Memory B cell (primary cell): ENCODE data around the gene SLC25A6.
A peak's percentile ranks its signal among the peaks of the same experiment; 100 is the strongest.

Experiments used
- ATAC-seq: fragments of 150-1000 bp; cut with Tn5 transposase; 2 replicates; pipeline ENCODE4 v1.10.0; 2021; ENCODE audit warnings: low read depth, mild to moderate bottlenecking, moderate library complexity
- DNase-seq, 2 donors: peaks; one replicate each; pipeline ENCODE4 v3.0.0; 2022; ENCODE audit warnings: low spot score in 2 of 2
- H3K27ac Mint-ChIP-seq: one replicate; pipeline ENCODE4 v1.8.0; 2022; ENCODE audit warnings: mild to moderate bottlenecking, moderate library complexity, mixed read lengths
- H3K27me3 Mint-ChIP-seq: one replicate; pipeline ENCODE4 v1.8.0; 2022; ENCODE audit warnings: mixed read lengths
- H3K36me3 Mint-ChIP-seq: one replicate; pipeline ENCODE4 v1.8.0; 2022; ENCODE audit warnings: mild to moderate bottlenecking, mixed read lengths
- H3K4me1 Mint-ChIP-seq: one replicate; pipeline ENCODE4 v1.8.0; 2022; ENCODE audit warnings: mixed read lengths
- H3K4me3 Mint-ChIP-seq: one replicate; pipeline ENCODE4 v1.8.0; 2022; ENCODE audit warnings: mild to moderate bottlenecking, moderate library complexity, mixed read lengths
- H3K9me3 Mint-ChIP-seq: one replicate; pipeline ENCODE4 v1.8.0; 2022; ENCODE audit warnings: mixed read lengths

Gene SLC25A6

DNA sequence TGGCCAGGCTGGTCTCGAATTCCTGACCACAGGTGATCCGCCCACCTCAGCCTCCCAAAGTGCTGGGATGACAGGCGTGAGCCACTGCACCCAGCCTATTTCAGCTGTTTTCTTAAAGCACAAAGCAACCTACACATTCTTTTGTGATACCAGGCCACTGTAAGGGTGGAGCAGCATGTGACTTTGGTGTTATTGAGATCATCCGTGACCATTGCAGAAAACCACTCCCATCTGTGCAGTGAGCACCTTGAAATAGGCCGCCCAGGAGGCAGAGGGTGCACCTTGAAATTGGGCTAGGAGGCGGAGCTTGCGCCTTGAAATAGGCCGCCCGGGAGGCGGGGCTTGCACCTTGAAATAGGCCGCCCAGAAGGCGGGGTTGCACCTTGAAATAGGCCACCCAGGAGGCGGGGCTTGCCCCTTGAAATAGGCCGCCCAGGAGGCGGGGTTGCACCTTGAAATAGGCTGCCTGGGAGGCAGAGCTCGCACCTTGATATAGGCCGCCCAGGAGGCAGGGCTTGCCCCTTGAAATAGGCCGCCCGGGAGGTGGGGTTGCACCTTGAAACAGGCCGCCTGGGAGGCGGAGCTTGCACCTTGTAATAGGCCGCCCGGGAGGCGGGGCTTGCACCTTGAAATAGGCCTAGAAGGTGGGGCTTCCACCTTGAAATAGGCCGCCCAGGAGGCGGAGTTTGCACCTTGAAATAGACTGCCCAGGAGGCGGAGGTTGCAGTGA lies 9.0 kb upstream of the SLC25A6 start:
- H3K4me3 Mint-ChIP-seq, result no peak overlapping the region

DNA sequence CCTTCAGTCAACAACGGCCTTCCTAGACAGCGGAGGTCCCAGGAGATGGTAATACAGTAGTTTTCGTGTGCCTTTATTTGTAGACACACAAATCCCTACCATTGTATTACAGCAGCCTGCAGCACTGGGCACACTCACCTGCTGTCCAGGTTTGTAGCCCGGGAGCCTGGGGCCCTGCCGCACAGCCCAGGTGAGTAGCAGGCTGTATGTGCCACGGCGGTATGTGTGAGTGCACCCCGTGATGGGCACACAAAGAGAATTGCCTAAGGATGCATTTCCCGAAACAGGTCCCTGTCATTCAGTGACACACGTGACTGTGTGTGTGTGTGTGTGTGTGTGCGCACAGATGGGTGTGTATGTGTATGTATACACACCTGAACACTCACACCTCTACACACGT lies 8.1 kb upstream of the SLC25A6 start:
- Mint-ChIP-seq H3K9me3 (no peaks in the 10 kb centered on the region), H3K4me1 (peaks cover 10% of the 10 kb centered on the region), H3K27ac (no peak overlapping the region), H3K36me3 (peaks cover 9% of the 10 kb centered on the region), H3K4me3 (no peak overlapping the region), H3K27me3 (no peaks in the 10 kb centered on the region)
- ATAC-seq (no peak), DNase-seq (no peak)

More for the DNA sequence above, 9.0 kb upstream of the SLC25A6 start:
- ATAC-seq, result no peak
- Mint-ChIP-seq H3K27ac (no peak overlapping the region), H3K36me3 (peaks cover 3% of the 10 kb centered on the region), H3K27me3 (no peaks in the 10 kb centered on the region), H3K4me1 (peaks cover 3% of the 10 kb centered on the region), H3K9me3 (no peaks in the 10 kb centered on the region)
- no peak for DNase-seq

DNA sequence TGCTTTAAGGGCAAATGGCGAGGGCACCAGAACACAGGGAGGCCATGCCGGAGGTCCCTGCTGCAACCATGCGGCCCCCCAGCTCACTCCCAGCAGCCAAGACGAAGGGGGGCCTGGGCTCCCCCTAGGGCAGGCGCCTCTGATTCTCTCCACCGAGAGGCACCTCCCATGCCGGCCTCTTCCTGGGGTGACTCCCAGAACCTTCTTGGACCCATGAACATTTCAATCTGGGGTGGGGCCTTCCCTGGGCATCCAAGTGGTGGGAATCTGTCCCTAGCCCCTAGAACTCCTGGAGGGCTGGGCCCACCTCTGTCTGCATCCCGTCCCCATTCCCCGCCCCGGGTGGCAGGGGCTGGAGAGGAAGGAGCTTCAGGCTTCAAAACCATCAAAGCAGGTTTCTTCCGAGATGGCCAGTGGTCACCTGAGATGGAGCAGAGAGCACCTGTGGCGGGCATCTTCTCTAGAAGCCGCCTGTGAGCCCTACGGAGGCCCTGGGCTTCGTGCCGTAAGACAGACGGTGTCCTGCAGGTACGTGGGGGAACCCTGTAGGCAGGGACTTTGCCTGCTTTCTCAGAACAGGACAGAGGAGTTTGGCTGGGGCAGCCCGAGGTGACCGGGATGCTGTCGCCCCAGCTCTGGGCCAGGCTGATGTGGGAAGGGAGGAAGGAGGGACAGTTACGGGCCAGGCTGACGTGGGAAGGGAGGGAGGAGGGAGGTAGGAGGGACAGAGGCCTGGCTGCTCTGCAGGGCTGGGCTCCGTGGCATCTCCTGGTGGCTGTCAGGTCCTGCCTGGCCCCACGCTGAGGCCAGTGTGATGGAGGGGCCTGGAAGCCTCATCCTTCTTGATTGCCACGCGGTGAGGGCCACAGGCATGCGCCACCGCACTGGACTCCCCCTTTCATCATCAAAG lies 6.8 kb upstream of the SLC25A6 start:
- H3K27ac Mint-ChIP-seq, result no peak overlapping the region
- H3K36me3 Mint-ChIP-seq, result peaks cover 12% of the 10 kb centered on the region
- peaks cover 18% of the 10 kb centered on the region for H3K4me1 Mint-ChIP-seq
- no peaks in the 10 kb centered on the region for H3K27me3 Mint-ChIP-seq
- H3K9me3 Mint-ChIP-seq, result no peaks in the 10 kb centered on the region
- ATAC-seq (no peak), DNase-seq (no peak)
- no peak overlapping the region for H3K4me3 Mint-ChIP-seq

DNA sequence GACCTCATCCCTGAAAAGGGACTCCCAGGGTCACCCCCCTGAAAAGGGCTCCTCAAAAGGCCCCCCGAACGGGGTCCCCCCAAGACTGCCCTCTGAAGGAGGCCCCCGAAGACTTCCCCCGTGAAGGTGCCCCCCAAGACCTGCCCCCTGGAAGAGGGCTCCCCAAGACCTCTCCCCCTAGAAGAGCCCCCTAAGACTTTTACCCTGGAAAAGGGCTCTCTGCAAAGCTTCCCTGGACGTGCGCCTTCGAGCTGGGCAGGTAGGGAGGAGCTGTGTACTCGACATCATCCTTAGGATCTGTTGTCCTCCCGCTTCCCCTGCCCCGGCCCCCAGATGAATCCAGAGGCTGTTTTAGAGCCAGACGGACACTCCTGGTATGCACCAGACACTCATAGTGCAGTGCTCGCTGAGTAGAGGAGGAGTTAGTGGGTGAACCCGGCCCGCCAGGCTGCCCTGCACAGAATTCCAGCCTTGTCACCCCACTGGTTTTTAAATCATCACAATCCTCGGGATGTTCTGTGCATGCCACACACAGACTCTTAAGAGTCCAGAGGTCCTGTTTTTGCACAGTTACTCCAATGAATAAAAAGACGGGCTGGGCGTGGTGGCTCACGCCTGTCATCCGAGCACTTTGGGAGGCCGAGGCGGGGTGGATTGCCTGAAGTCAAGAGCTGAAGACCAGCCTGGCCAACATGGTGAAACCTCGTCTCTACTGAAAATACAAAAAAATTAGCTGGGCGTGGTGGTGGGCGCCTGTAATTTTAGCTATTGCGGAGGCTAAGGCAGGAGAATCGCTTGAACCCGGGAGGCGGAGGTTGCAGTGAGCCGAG lies 5.7 kb upstream of the SLC25A6 start:
- peaks cover 12% of the 10 kb centered on the region for H3K36me3 Mint-ChIP-seq
- H3K4me1 Mint-ChIP-seq, result peaks cover 26% of the 10 kb centered on the region
- no peaks in the 10 kb centered on the region for H3K9me3 Mint-ChIP-seq
- H3K27ac Mint-ChIP-seq, result no peak overlapping the region
- DNase-seq (no peak), ATAC-seq (no peak)
- H3K27me3 Mint-ChIP-seq, result no peaks in the 10 kb centered on the region
- no peak overlapping the region for H3K4me3 Mint-ChIP-seq

DNA sequence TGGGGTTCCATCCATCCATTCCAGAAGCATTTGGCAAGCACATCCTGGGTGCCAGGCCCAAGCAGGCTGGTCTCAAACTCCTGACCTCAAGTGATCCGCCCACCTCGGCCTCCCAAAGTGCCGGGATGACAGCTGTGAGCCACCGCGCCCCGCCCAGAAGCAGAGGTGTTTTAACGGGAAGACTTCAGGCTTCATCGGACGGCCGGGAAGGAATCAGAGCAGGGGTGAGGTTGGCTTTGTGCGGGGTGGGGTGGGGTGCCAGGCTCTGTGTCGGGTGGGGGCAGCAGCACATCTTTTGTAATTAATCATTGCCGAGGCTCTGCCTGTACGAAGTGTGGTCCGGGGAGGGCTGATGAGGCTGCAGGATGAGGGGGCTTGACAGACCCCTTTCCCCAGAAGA lies 5.1 kb upstream of the SLC25A6 start:
- DNase-seq, result no peak
- Mint-ChIP-seq H3K27me3 (no peaks in the 10 kb centered on the region), H3K4me3 (no peak overlapping the region), H3K36me3 (peaks cover 12% of the 10 kb centered on the region), H3K4me1 (peaks cover 26% of the 10 kb centered on the region), H3K9me3 (no peaks in the 10 kb centered on the region), H3K27ac (no peak overlapping the region)
- ATAC-seq, result no peak

DNA sequence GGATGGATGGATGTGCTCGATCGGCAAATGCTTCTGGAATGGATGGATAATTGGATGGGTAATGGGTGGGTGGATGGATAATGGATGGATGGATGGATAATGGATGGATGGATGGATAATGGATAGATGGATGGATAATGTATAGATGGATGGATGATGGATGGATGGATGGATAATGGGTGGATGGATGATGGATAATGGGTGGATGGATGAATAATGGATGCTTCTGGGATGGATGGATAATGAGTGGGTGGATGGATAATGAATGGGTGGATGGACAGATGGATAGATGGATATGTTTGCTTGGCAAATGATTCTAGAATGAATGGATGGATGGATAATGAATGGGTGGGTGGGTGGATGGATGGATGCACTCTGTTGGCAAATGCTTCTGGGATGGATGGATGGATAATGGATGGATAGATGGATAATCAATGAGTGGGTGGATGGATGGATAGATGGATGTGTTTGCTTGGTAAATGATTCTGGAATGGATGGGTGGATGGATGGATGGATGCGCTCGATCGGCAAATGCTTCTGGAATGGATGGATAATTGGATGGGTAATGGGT lies 3.8 kb upstream of the SLC25A6 start:
- Mint-ChIP-seq H3K4me3 (peak overlapping the region; percentile 22), H3K27ac (peak overlapping the region; percentile 19), H3K36me3 (peaks cover 12% of the 10 kb centered on the region), H3K9me3 (no peaks in the 10 kb centered on the region), H3K4me1 (peaks cover 26% of the 10 kb centered on the region), H3K27me3 (no peaks in the 10 kb centered on the region)
- ATAC-seq (no peak), DNase-seq (no peak)

DNA sequence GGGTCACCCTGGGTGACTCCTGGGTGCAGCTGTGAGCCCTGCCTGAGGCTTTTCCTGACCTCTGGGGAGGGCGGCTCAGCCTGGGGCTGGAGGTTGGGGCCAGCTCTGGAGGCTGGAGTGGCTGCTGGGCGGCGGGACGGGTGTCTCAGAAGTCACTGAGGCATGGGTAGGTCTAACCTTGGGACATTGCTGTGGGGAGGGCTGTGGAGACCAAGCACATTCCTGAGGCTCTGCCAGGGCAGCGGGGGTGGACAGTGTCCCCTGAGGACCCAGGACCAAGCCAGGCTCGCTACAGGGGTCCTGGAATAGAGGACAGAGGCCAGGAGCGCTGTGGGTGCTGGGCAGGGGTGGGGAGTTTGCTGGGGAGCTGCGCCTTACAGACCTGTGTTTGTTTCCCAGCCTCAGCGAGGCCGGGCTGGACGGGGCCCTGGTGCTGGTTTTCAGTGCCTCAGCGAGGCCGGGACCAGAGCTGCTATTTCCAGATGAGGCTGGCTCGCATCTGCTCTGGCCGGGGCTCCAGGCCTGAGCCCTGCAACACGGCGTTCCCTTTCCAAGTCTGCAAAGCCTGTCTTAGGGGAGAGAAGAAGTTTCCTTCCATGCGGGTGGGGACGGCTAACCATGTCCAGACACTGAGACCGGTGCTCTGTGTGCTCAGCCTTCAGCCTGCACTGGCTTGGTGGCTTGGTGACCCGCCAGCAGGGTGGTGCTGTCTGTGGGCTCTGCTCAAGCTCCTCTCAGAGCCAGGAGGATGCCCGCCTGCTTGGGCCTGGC lies 3.0 kb upstream of the SLC25A6 start:
- Mint-ChIP-seq H3K9me3 (no peaks in the 10 kb centered on the region), H3K4me1 (peaks cover 26% of the 10 kb centered on the region), H3K4me3 (peak overlapping the region; percentile 95), H3K27me3 (no peaks in the 10 kb centered on the region), H3K36me3 (peaks cover 13% of the 10 kb centered on the region), H3K27ac (peak overlapping the region; percentile 99)
- DNase-seq (no peak), ATAC-seq (no peak)

DNA sequence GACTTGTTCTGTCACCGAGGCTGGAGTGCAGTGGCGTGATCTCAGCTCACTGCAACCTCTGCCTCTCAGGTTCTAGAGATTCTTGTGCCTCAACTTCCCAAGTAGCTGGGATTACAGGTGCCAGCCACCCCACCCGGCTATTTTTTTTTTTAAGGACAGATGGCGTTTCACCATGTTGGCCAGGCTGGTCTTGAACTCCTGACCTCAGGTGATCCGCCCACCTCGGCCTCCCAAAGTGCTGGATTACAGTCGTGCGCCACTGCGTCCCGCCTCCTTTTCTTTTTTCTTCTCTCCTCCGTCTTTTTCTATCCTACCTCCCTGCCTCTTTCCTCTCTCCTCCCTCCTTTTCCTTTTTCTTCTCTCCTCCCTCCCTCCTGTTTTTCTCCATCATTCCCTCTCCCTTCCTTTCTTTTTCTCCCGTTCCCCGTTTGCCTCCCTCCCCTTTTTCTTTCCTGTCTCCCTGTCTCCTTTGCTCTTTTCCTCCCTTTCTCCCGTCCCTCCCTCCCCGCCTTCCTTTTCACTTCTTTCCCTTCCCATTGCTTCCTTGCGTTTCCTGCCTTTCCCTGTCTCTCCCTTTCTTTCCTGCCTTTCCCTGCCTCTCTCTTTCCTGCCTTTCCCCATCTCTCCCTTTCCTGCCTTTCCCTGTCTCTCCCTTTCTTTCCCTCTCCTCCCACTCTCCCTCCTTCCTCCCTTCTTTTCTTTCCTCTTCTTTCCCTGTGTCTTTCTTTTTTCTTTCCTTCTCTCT lies 2.1 kb upstream of the SLC25A6 start:
- Mint-ChIP-seq H3K4me3 (peak overlapping the region; percentile 95), H3K27ac (peak overlapping the region; percentile 99), H3K9me3 (no peaks in the 10 kb centered on the region), H3K4me1 (peaks cover 26% of the 10 kb centered on the region), H3K36me3 (peaks cover 14% of the 10 kb centered on the region), H3K27me3 (no peaks in the 10 kb centered on the region)
- ATAC-seq (no peak), DNase-seq (no peak)

DNA sequence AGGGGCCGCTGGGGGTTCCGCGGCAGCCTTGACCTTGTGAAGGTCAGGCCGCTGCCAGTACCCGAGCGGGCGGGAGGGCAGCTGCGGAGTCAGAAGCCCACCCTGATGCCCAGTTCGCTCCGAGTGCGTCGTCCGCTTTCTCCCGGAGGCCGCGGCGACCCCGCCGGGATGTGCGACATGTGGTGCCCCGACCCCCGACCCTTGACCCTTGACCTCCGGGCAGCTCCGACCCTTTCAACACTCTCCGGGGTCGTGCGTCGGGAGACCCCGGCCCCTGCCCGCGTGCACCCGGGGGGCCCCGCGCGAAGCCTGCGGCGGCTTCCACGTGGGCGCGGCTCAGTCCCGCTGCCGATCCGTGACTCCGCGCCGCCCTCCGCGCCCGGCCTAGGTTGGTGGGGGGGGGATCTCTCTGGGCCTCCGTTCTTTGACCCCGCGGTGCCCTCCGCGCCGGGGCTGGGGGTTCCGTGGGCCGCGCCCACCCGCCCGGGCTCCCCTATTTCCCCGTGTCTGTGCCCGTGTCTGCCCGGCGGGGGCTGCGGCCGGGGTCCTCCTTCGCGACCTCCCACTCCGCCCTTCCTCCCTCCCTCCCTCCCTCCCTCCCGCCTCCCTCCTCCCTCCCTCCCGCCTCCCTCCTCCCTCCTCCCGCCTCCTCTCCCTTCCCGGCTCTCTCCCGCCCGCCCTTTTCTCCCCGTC lies 609 bp upstream of the SLC25A6 start:
- Mint-ChIP-seq H3K27me3 (no peaks in the 10 kb centered on the region), H3K4me3 (peak overlapping the region; percentile 95), H3K9me3 (no peaks in the 10 kb centered on the region), H3K36me3 (peaks cover 26% of the 10 kb centered on the region), H3K27ac (peak overlapping the region; percentile 99), H3K4me1 (peaks cover 38% of the 10 kb centered on the region)
- peak in 1 of 2 donors; percentile 63 for DNase-seq
- ATAC-seq, result peak; percentile 45

DNA sequence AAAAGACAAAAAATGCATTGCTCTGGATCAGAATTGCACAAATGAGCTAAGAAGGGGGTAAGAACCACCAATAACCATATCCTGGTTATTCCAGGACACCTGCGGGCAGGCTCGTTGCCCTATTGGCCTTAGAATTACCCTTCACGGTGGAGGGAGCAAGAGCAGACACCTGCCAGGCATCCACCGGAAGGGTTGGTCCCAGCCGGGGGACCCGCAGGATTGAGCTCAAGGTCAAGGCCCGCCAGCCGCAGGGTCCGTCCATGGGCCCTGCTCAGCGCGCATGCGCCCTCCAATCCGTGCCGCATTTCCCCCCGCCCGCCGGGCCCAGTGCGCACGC lies 575 bp downstream of the SLC25A6 start:
- peaks cover 38% of the 10 kb centered on the region for H3K4me1 Mint-ChIP-seq
- no peaks in the 10 kb centered on the region for H3K27me3 Mint-ChIP-seq
- H3K27ac Mint-ChIP-seq, result peak overlapping the region; percentile 99
- peak overlapping the region; percentile 95 for H3K4me3 Mint-ChIP-seq
- ATAC-seq, result no peak
- peaks cover 33% of the 10 kb centered on the region for H3K36me3 Mint-ChIP-seq
- H3K9me3 Mint-ChIP-seq, result no peaks in the 10 kb centered on the region
- DNase-seq, result peak in 1 of 2 donors; percentile 95

DNA sequence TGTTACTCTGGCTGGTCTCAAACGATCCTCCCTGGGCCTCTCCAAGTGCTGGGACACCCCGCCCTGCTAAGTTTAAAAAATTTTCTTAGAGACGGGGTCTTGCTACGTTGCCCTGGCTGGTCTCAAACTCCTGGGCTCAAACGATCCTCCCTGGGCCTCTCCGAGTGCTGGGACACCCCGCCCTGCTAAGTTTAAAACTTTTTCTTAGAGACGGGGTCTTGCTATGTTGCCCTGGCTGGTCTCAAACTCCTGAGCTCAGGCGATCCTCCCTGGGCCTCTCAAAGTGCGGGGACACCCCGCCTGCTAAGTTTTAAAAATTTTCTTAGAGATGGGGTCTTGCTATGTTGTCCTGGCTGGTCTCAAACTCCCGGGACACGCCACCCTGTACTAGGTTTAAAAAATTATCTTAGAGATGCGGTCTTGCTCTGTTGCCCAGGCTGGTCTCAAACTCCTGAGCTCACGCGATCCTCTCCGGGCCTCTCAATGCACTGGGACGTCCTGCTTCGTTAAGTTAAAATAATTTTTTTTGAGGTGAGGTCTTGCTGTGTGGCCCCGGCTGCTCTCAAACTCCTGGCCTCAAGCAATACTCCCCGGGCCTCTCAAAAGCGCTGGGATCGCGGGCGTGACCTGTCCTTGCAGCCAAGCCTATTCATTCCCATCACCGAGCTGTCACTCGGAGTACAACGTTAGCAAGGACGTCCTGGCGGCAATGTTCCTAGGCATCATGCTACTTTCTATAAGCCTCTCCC lies 1.1 kb downstream of the SLC25A6 start:
- DNase-seq (no peak), ATAC-seq (no peak)
- Mint-ChIP-seq H3K27ac (peak overlapping the region; percentile 99), H3K4me3 (peak overlapping the region; percentile 95), H3K36me3 (peaks cover 31% of the 10 kb centered on the region), H3K27me3 (no peaks in the 10 kb centered on the region), H3K9me3 (no peaks in the 10 kb centered on the region), H3K4me1 (peaks cover 34% of the 10 kb centered on the region)

DNA sequence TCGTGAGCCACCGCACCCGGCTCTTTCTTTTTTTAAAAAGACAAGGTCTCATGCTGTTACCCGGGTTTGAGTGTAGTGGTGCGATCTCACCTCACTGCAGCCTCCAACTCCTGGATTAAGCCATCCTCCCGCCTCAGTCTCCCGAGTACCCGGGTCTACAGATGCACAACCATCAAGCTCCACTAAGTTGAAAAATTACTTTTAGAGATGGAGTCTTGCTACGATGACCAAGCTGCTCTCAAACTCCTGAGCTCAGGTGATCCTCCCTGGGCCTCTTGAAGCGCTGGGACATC lies 2.0 kb downstream of the SLC25A6 start:
- no peak for DNase-seq
- Mint-ChIP-seq H3K4me1 (peaks cover 29% of the 10 kb centered on the region), H3K9me3 (no peaks in the 10 kb centered on the region), H3K4me3 (peak overlapping the region; percentile 34), H3K27me3 (no peaks in the 10 kb centered on the region), H3K36me3 (peaks cover 29% of the 10 kb centered on the region), H3K27ac (no peak overlapping the region)
- no peak for ATAC-seq
